Endometrial microvascular endothelial cells (primary cell): Measurements from ENCODE around the gene PPM1H. TPM values are rescaled to one million over a fixed set of nuclear protein-coding genes. Genes with fewer than 3 reads are reported as not detected.

Experiments
- in situ Hi-C: cut with HindIII; loops from 2 replicates; pipeline ENCODE4 v1.10.0; 2017; ENCODE audit warnings: low sequenced_read_pairs, low pct_unique_long_range_greater_than_20kb; ENCODE audit errors: inconsistent ontology term
- total RNA-seq: library from RNA; depleted of rRNA; stranded (reverse); fragments of >200 nt; gene quantifications from one replicate; pipeline ENCODE4 v1.2.3, GENCODE V29; 2015; ENCODE audit errors: inconsistent ontology term

The PPM1H gene
- total RNA-seq, 1 donor from 2014 or later: 2.0 TPM

DNA sequence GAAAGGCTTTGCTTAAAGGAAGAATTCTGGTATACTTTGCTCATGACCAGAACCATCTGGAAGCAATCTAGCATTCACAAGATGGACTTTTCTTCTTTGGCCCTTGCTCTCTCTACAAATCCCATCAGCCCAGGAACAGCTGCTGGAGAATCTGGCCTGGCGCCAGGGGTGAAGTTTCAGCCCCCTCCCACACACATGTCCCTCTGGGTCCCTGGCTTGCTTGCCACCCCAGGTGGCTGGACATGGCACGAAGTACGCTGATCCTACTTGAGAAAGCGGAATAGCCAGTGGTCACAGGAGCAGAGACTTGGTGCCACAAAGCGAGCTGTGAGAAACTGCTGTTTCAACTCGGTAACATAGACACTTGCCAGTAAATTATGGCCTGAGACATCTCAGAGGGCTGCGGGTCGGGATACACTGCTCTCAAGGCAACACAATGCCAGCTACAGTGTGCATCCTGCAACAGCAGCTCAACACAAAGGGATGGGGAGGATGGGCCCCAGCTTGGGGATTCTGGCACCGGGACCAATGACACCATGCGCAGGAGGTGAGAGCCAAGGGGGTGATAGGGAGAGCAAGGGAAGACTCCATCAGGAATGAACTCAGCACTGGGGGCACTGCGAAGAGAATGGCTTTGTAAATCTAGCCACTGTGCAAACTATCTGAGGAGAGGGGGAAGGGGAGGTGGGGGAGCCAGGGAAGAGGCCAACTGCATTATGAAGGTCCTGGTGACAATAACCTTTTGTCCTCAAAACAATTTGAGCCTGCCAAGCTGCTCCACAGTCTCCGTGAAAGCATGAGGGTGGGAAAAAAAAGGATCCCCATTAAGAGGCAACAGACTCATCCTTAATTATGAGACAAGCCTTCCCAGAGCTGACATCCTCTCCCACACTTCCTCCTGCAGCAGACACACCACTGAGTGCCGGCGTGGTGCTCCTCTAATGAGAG is 219.9 kb downstream of the PPM1H start:
- in situ Hi-C loops: no loop called here

- in situ Hi-C loops: no loop called here
Observed at GRCh38 chr12:62714181-62714773, 220.7 kb downstream of the PPM1H start.

- in situ Hi-C loops: no loop called here
Observed at GRCh38 chr12:62713723-62714122, 221.2 kb downstream of the PPM1H start.

GRCh38 chr12:62712681-62713573 is 222.0 kb downstream of the PPM1H start:
- in situ Hi-C loops: no loop called here

- in situ Hi-C loops: no loop called here
Observed at GRCh38 chr12:62711631-62712241, 223.2 kb downstream of the PPM1H start.

DNA sequence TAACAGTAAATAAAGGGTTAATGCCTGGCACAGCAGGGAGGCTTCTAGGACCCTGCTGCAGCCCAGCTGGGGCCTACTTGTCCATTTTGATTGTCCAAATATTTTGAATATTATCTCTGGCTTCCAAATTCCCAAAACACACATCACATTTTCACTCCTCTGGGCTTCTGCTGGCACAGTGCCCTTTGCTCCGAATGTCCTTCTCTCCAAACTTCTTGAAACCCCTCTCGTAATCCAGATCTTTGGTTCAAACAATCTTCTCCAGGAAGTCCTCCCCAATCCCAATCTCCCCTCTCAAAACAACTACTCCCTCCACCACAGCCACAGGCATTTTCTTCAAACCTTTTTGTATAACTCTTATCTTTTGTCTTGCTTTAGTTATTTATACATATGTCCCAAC is 225.6 kb downstream of the PPM1H start:
- in situ Hi-C loops: no loop called here

GRCh38 chr12:62707939-62708338 is 227.0 kb downstream of the PPM1H start:
- in situ Hi-C loops: no loop called here

DNA sequence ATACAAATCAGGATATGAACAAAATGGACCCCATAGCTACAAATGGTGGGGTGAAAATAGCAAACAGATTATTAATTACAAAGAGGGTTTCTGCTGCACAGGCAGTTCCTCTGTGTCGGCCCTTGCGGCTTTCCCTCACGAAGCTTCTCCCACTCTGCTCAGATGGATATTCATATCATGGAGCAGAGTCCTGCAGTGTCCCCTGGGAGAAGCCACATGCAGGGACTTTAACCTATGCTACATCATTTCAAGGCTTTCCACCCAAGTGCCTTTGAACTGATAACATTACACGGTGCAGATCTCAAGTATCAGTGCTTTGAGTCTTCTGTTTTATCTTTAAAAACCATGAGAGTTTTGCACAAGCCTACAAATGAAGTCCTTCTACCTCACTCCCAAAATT is 229.1 kb downstream of the PPM1H start:
- in situ Hi-C loops: no loop called here

- in situ Hi-C loops: no loop called here
Observed at GRCh38 chr12:62703011-62703380, 232.0 kb downstream of the PPM1H start.

GRCh38 chr12:62701492-62701891 is 233.5 kb downstream of the PPM1H start:
- in situ Hi-C loops: no loop called here

DNA sequence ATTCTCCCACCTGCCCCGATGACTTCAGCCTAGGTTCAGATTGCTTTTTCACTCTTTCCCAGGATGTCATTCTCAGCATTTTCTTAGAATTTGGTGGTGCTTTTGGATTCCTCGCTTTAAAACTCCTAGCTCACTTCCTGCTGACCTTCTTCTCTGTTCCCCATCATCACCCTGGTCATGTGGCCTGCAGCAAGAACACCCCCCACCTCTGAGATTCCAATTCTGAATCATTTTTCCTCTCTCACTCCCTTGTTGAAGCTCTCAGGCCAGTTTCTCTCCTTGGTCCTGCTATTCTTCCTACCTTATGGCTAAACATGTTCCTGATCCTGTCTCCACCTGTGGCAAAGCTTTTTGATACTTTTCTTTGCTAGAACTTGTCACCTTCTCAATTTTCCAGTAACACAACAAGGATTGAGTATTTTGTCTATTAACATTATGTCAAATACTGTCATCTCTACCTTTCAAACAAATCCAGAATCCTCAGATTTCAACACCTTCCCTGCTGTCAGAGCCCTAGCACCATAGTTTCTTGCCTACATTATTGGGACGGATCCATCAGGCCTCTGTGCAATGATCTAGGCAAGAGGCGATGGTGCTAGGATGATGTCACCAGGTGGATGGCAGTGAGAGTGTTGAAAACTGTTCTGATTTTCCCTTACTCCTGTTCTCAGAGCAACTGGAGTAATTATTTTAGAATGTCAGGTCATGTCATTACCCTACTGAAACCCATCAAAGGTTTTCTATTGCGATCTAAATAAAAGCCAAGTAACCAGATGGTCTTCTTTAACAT is 234.7 kb downstream of the PPM1H start:
- in situ Hi-C loops: no loop called here

GRCh38 chr12:62698701-62699101 is 236.2 kb downstream of the PPM1H start:
- in situ Hi-C loops: no loop called here

- in situ Hi-C loops: no loop called here
Observed at GRCh38 chr12:62697893-62698292, 237.1 kb downstream of the PPM1H start.

- in situ Hi-C loops: no loop called here
Observed at GRCh38 chr12:62695696-62696095, 239.3 kb downstream of the PPM1H start.

GRCh38 chr12:62694632-62695031 is 240.3 kb downstream of the PPM1H start:
- in situ Hi-C loops: no loop called here

GRCh38 chr12:62694116-62694515 is 240.8 kb downstream of the PPM1H start:
- in situ Hi-C loops: no loop called here

DNA sequence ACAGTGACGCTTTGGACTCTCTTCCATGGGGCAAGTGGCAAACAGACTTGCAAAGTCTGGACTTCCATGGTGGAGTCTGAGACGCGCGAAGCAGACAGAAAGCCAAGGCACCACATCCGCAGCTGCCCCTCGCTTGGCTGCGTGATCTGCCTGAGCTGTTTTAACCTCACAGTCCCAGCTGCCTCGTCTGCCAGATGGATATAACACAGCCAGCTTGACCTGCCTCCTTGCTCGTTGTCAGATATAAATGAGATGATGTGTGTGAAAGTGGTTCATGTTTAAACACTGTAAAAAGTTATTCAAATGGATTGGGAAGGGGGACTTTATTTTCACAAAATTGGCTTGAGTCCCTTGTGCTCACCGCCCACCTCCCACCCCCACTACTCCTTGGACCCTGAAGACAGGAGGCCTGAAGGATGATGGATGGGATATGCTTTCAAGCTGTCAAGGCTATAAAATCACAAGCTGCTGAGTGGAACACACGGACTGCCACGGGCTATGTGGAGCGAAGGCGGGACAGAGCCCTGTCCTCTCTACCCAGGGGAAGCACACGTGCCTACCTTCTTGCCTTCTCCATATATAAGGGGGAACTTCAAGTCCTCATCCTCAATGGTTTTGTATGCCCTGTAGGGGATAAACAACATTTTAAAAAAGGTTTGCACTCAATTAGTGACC is 241.4 kb downstream of the PPM1H start:
- in situ Hi-C loops: no loop called here

GRCh38 chr12:62692884-62693283 is 242.1 kb downstream of the PPM1H start:
- in situ Hi-C loops: no loop called here
